ENCODE data around the gene CMSS1.

- no peak for TF ChIP-seq POLR2AphosphoS5 (IDR thresholded peaks at IDR 0.05; ENCODE audit: low read depth, low read length)
- TF ChIP-seq POLR2A (IDR thresholded peaks at IDR 0.05; ENCODE audit: low read depth, low read length): no peak
Observed at GRCh38 chr3:100001526-100002270, 184.0 kb downstream of the CMSS1 start.
